SHP77 (cell line): ENCODE data around the gene NUP188.

Experiments
- DNase-seq, 2 experiments: peaks; one replicate each; lab custom pipeline; 2025; lab: John Stamatoyannopoulos, UW

Gene NUP188

GRCh38 chr9:128947527-128948301 is at the start of gene NUP188, which contains the start of gene DOLK:
Gene NUP188 (plus strand): TSS chr9:128947699. CDS start chr9:128947720, 21 bp downstream.
Gene DOLK (minus strand): TSS chr9:128947603. CDS start chr9:128947303, 300 bp downstream.
- peak; percentile 77 to 90 for DNase-seq

- DNase-seq = no peak
Observed at GRCh38 chr9:128898382-128898781, 49.1 kb upstream of the NUP188 start.

GRCh38 chr9:128898845-128899565 is 48.5 kb upstream of the NUP188 start:
- no peak for DNase-seq

GRCh38 chr9:128899566-128900322 is 47.8 kb upstream of the NUP188 start:
- DNase-seq = no peak

- no peak for DNase-seq
Observed at GRCh38 chr9:128901379-128901778, 46.1 kb upstream of the NUP188 start.

GRCh38 chr9:128901822-128902221 is 45.7 kb upstream of the NUP188 start:
- DNase-seq = no peak

GRCh38 chr9:128902351-128903078 is 45.0 kb upstream of the NUP188 start:
- DNase-seq = peak; percentile 27 to 35

- no peak for DNase-seq
Observed at GRCh38 chr9:128903079-128903461, 44.4 kb upstream of the NUP188 start.

GRCh38 chr9:128903871-128904620 is 43.5 kb upstream of the NUP188 start:
- DNase-seq = no peak

GRCh38 chr9:128905964-128906363 is 41.5 kb upstream of the NUP188 start:
- DNase-seq = no peak

- no peak for DNase-seq
Observed at GRCh38 chr9:128906741-128907140, 40.8 kb upstream of the NUP188 start.

- DNase-seq = no peak
Observed at GRCh38 chr9:128908372-128908771, 39.1 kb upstream of the NUP188 start.

- DNase-seq = no peak
Observed at GRCh38 chr9:128909859-128910258, 37.6 kb upstream of the NUP188 start.

- DNase-seq = no peak
Observed at GRCh38 chr9:128910906-128911305, 36.6 kb upstream of the NUP188 start.

- DNase-seq = no peak
Observed at GRCh38 chr9:128911529-128912035, 35.9 kb upstream of the NUP188 start.

- DNase-seq = no peak
Observed at GRCh38 chr9:128912270-128912853, 35.1 kb upstream of the NUP188 start.

- DNase-seq = no peak
Observed at GRCh38 chr9:128913048-128913900, 34.2 kb upstream of the NUP188 start.

- DNase-seq = no peak
Observed at GRCh38 chr9:128913995-128914772, 33.3 kb upstream of the NUP188 start.

- DNase-seq = no peak
Observed at GRCh38 chr9:128916204-128916603, 31.3 kb upstream of the NUP188 start.
